Naive thymus-derived CD4-positive, alpha-beta T cell (primary cell): ENCODE measurements around the gene RNU4-1. TPM values are rescaled to one million over a fixed set of nuclear protein-coding genes. Genes with fewer than 3 reads are reported as not detected.

Experiments
- ATAC-seq: fragments of 150-1000 bp; cut with Tn5 transposase; 2 replicates; pipeline ENCODE4 v1.10.0; 2021; ENCODE audit warnings: mild to moderate bottlenecking, moderate library complexity
- CTCF ChIA-PET: fragments of 350-600 bp; sonication (Branson Sonifier 250); formaldehyde crosslinking; loops from one replicate; lab custom pipeline; 2021; ENCODE audit warnings: antibody characterized with exemption; lab: Charles Lee
- POLR2A ChIA-PET: fragments of 350-600 bp; sonication (Branson Sonifier 250); formaldehyde crosslinking; loops from one replicate; lab custom pipeline; 2021; ENCODE audit warnings: antibody characterized with exemption, inconsistent platforms; lab: Charles Lee
- DNase-seq, 9 donors: peaks; one replicate each; pipeline versions ENCODE4 v3.0.0 to v3.0.0-alpha.2; 2020 to 2022; ENCODE audit warnings: mixed read lengths in 1 of 9
- H3K27ac ChIP-seq: one replicate; pipeline ENCODE4 v1.7.0; 2013; ENCODE audit warnings: mild to moderate bottlenecking, low read depth, low read length, moderate library complexity
- H3K27me3 ChIP-seq, 2 donors: one replicate each; pipeline ENCODE4 v1.7.0; 2013; ENCODE audit warnings: low read length in 2 of 2, mild to moderate bottlenecking in 2 of 2, moderate library complexity in 2 of 2; ENCODE audit not compliant: control insufficient read depth in 2 of 2, insufficient read depth in 2 of 2
- H3K36me3 ChIP-seq, 3 experiments: 1 replicate in 2 of 3; 2 replicates in 1 of 3; pipeline ENCODE4 v1.7.0; 2013; ENCODE audit warnings: low read length in 3 of 3, mild to moderate bottlenecking in 3 of 3, moderate library complexity in 1 of 3; ENCODE audit not compliant: insufficient read depth in 3 of 3, control insufficient read depth in 2 of 3
- H3K4me1 ChIP-seq, 2 donors: one replicate each; pipeline ENCODE4 v1.7.0; 2013; ENCODE audit warnings: low read length in 2 of 2, mild to moderate bottlenecking in 2 of 2, moderate library complexity in 1 of 2; ENCODE audit not compliant: control insufficient read depth in 2 of 2, insufficient read depth in 2 of 2
- H3K4me3 ChIP-seq: 2 replicates; pipeline ENCODE4 v1.7.0; 2013; ENCODE audit warnings: mild to moderate bottlenecking, low read length
- H3K9me3 ChIP-seq, 3 experiments: 1 replicate in 2 of 3; 2 replicates in 1 of 3; pipeline ENCODE4 v1.7.0; 2013; ENCODE audit warnings: low read length in 3 of 3; ENCODE audit not compliant: control insufficient read depth in 2 of 3
- H3K27ac Mint-ChIP-seq, 9 donors: one replicate each; pipeline ENCODE4 v1.8.0; 2020 to 2022; ENCODE audit warnings: mixed read lengths in 9 of 9, mild to moderate bottlenecking in 8 of 9, moderate library complexity in 5 of 9, inconsistent platforms in 2 of 9
- H3K27me3 Mint-ChIP-seq, 5 donors: one replicate each; pipeline ENCODE4 v1.8.0; 2021 to 2022; ENCODE audit warnings: mixed read lengths in 5 of 5, mild to moderate bottlenecking in 1 of 5
- H3K36me3 Mint-ChIP-seq, 5 donors: one replicate each; pipeline ENCODE4 v1.8.0; 2020 to 2022; ENCODE audit warnings: mixed read lengths in 5 of 5, mild to moderate bottlenecking in 3 of 5, inconsistent platforms in 1 of 5
- H3K4me1 Mint-ChIP-seq, 7 donors: one replicate each; pipeline ENCODE4 v1.8.0; 2020 to 2022; ENCODE audit warnings: mixed read lengths in 7 of 7, mild to moderate bottlenecking in 3 of 7, inconsistent platforms in 1 of 7
- H3K4me3 Mint-ChIP-seq, 10 donors: one replicate each; pipeline ENCODE4 v1.8.0; 2020 to 2022; ENCODE audit warnings: mild to moderate bottlenecking in 10 of 10, mixed read lengths in 10 of 10, moderate library complexity in 6 of 10, inconsistent platforms in 2 of 10
- H3K9me3 Mint-ChIP-seq, 11 donors: one replicate each; pipeline ENCODE4 v1.8.0; 2020 to 2022; ENCODE audit warnings: mixed read lengths in 11 of 11, mild to moderate bottlenecking in 4 of 11, inconsistent platforms in 1 of 11, moderate library complexity in 1 of 11
- intact Hi-C, 2 donors: fragments of 100-400 bp; cut with micrococcal nuclease; formaldehyde crosslinking; loops; one replicate each; pipeline ENCODE4 v1.15.1; 2023
- polyA plus RNA-seq, 2 donors: library from polyadenylated mRNA; unstranded; fragments of 300-500 nt; fragmentation: Illumina TruSeq; gene quantifications; one replicate each; pipeline ENCODE4 v1.2.3, GENCODE V29; 2021
- total RNA-seq, 6 experiments: library from RNA in 5 of 6; stranded (reverse) in 5 of 6; gene quantifications; 1 replicate in 5 of 6; 2 replicates in 1 of 6; pipeline ENCODE4 v1.2.3 and lab custom pipeline; 2021 to 2026

RNU4-1 gene
- total and polyA plus RNA-seq, 7 experiments from 2014 or later: 319 to 3,107 (median 1,510) TPM; not detected in 2

DNA sequence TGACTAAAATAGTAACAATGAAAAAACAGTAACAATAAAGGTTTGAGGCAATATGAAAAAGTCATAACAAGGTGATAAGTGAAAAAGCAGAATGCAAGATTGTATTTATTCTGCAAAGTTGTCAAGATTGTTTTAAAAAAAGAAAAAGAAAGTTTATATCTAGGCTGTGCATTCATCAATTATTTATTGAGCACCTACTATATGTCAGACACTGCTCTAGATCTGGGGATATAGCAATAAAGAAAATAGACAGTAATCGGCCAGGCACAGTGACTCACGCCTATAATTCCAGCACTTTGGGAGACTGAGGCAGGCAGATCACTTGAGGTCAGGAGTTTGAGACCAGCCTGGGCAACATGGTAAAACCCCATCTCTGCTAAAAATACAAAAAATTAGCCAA is 30.7 kb upstream of the RNU4-1 start:
- Mint-ChIP-seq H3K4me3 (no peak overlapping the region), H3K4me1 (peaks cover 0 to 10% (median 2%) of the 10 kb centered on the region in 7 donors), H3K27me3 (peaks cover 0 to 12% (median 0%) of the 10 kb centered on the region in 5 donors), H3K27ac (no peak overlapping the region), H3K36me3 (no peaks in the 10 kb centered on the region), H3K9me3 (no peaks in the 10 kb centered on the region)
- H3K27ac ChIP-seq: no peak overlapping the region
- no peaks in the 10 kb centered on the region for H3K27me3 ChIP-seq
- POLR2A ChIA-PET: interaction anchor here (0.7 to 3.0 kb wide), 2 partner anchors 32 to 757 kb away, joined by 3 to 19 read pairs; partner anchors contain the start of genes RNU4-1 and RNU4-2
- intact Hi-C loops: loop anchor here in 1 of 2 donors (2.0 kb wide), 3 partner anchors 21 to 387 kb away; partner anchors contain the start of genes RNU4-1, SIRT4 and UNC119B
- DNase-seq (no peak), ATAC-seq (no peak)
- no peaks in the 10 kb centered on the region for H3K9me3 ChIP-seq
- no peaks in the 10 kb centered on the region for H3K36me3 ChIP-seq
- no peaks in the 10 kb centered on the region for H3K4me1 ChIP-seq
- CTCF ChIA-PET: no interaction called here
- no peak overlapping the region for H3K4me3 ChIP-seq

DNA sequence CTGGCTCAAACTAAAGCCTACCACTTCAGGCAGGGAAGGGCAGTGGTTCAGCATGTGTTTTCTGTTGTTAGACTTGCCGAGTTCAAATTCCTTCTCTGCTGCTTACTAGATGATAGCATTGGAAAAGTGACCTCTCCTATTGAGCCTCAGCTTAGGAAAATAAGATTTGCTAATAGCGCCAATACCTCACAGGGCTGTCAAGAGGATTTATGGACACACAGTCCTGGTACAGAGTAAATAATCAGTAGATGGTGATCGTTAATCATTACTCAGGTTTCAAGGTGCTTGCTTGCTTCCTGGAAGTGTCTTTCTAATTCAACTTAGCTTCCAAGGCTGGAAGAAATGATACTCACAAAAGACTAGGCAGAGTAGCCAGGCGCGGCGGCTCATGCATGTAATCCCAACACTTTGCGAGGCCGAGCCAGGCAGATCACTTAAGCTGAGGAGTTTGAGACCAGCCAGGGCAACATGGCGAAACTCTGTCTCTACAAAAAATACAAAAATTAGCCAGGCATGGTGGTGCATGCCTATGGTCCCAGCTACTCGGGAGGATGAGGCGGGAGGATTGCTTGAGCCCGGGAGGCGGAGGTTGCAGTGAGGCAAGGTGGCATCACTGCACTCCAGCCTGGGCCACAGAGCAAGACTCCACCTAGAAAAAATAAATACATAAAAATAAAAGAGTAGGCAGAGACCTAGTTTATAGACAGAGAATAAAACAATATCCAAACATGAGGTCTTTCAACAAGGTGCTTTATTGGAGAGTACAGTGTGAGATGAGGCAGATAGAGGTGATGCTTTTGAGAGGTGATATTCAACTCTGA is 28.6 kb upstream of the RNU4-1 start:
- H3K36me3 ChIP-seq: no peaks in the 10 kb centered on the region
- peaks cover 4 to 25% (median 14%) of the 10 kb centered on the region in 7 donors for H3K4me1 Mint-ChIP-seq
- H3K27me3 Mint-ChIP-seq: peaks cover 0 to 13% (median 0%) of the 10 kb centered on the region in 5 donors
- no peaks in the 10 kb centered on the region for H3K27me3 ChIP-seq
- no peak overlapping the region for H3K27ac Mint-ChIP-seq
- H3K4me1 ChIP-seq: peaks cover 4 to 10% of the 10 kb centered on the region in 2 donors
- no peak overlapping the region for H3K4me3 ChIP-seq
- no peak overlapping the region for H3K4me3 Mint-ChIP-seq
- ATAC-seq: no peak
- peaks cover 0 to 2% (median 0%) of the 10 kb centered on the region in 11 donors for H3K9me3 Mint-ChIP-seq
- ChIA-PET CTCF (interaction anchor here (0.6 to 1.0 kb wide), 3 partner anchors 79 to 1361 kb away, joined by 3 to 4 read pairs (median 4); no protein-coding TSS in a partner anchor), POLR2A (interaction anchor here (0.5 to 1.4 kb wide), 4 partner anchors 20 to 259 kb away, joined by 3 to 9 read pairs (median 4); partner anchors contain the start of genes POP5, RNU4-2 and SIRT4)
- DNase-seq: no peak
- no peaks in the 10 kb centered on the region for H3K9me3 ChIP-seq
- peaks cover 0 to 1% (median 0%) of the 10 kb centered on the region in 5 donors for H3K36me3 Mint-ChIP-seq
- no peak overlapping the region for H3K27ac ChIP-seq
- intact Hi-C loops: no loop called here

DNA sequence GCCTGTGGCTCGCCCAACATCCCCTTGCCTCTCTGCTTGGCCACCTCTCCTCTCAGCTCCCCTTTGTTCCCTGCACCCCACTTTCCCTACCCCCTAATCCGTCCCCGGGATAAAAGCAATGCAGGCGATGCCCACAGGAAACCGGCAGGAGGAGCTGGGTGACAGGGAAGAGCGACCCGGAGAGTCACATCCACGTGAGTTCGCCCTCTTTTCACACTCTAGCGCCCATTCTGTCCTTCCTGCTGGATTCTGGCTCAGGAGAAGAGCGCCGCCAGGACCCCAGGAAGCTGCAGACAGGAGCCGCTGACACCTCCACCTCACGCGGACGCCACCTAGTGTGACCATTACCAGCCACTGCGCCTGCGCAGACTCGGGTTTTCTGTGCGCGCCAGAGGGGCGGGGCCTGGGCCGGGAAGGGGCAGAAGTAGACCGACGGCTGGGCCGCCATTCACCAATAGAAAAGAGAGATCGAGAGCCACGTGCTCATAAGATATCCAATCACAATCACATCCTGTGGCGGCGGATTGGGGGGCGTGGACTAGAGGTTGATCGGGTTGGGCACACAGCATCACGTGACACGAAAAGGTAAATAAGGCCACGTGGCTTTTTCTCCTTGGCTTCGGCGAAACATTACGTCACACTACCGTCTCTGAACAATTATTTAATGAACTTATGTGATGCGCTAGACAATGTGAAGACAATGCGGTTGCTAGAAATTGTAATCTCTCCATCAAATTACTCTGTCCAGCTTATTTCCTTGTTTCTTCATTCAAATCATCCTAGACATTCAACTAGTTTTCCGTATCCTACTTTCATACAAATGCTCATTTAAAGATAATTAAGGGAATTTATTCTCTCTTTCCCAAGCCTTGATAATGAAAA is 24.4 kb upstream of the RNU4-1 start:
- CTCF ChIA-PET: interaction anchor here (0.6 to 1.5 kb wide), 5 partner anchors 8 to 89 kb away, joined by 3 to 5 read pairs (median 4); partner anchors contain the start of genes RNU4-1, RNU4-2 and SIRT4
- ATAC-seq (peak; percentile 100), DNase-seq (peak; percentile 100)
- intact Hi-C loops: loop anchor here (1.0 to 5.0 kb wide), 16 partner anchors 8 to 699 kb away; partner anchors contain the start of genes COX6A1 (in 2 of the 2), RNF10 (in 2 of the 2), RNU4-1 (in 2 of the 2) and RPLP0 (in 2 of the 2)
- no peaks in the 10 kb centered on the region for H3K36me3 ChIP-seq
- H3K36me3 Mint-ChIP-seq: peaks cover 0 to 1% (median 0%) of the 10 kb centered on the region in 5 donors
- H3K4me3 Mint-ChIP-seq: peak overlapping the region; percentile 86 to 95 (median 93)
- peaks cover 5 to 10% of the 10 kb centered on the region in 2 donors for H3K4me1 ChIP-seq
- H3K9me3 Mint-ChIP-seq: peaks cover 0 to 2% (median 0%) of the 10 kb centered on the region in 11 donors
- no peaks in the 10 kb centered on the region for H3K9me3 ChIP-seq
- POLR2A ChIA-PET: interaction anchor here (0.6 to 5.6 kb wide), 10 partner anchors 9 to 264 kb away, joined by 3 to 63 read pairs (median 6); partner anchors contain the start of genes POP5, RNU4-1, RNU4-2 and RPLP0
- H3K4me3 ChIP-seq: peak overlapping the region; percentile 81
- peak overlapping the region; percentile 87 for H3K27ac ChIP-seq
- no peaks in the 10 kb centered on the region for H3K27me3 ChIP-seq
- peaks cover 4 to 16% (median 14%) of the 10 kb centered on the region in 7 donors for H3K4me1 Mint-ChIP-seq
- H3K27ac Mint-ChIP-seq: peak overlapping the region; percentile 85 to 99 (median 98)
- H3K27me3 Mint-ChIP-seq: peaks cover 0 to 4% (median 0%) of the 10 kb centered on the region in 5 donors

DNA sequence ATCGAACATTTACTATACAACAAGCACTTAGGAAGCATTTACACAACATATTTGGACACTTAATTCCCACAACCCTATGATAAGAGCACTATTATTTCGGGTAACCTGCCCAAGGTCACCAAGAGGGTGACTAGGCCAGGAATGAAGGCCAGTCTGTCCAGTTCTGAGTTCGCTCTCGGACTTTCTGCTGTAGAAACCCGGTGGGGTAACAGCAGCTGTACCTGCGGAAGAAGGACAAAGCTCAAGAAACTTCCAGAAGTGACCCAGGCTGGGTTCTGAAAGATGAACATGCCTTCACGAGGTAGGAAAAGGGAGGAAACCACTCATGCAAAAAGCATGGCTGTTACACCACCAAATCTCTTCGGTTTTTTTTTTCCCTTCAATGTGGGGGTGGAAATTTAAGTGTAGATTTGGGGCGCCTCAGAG is 23.8 kb upstream of the RNU4-1 start:
- H3K4me1 Mint-ChIP-seq: peaks cover 4 to 16% (median 14%) of the 10 kb centered on the region in 7 donors
- ATAC-seq (no peak), DNase-seq (no peak)
- peak overlapping the region; percentile 86 to 95 (median 93) for H3K4me3 Mint-ChIP-seq
- intact Hi-C loops: loop anchor here (1.0 to 5.0 kb wide), 16 partner anchors 8 to 699 kb away; partner anchors contain the start of genes COX6A1 (in 2 of the 2), RNF10 (in 2 of the 2), RNU4-1 (in 2 of the 2) and RPLP0 (in 2 of the 2)
- peak overlapping the region; percentile 87 for H3K27ac ChIP-seq
- H3K36me3 Mint-ChIP-seq: peaks cover 0 to 1% (median 0%) of the 10 kb centered on the region in 5 donors
- ChIA-PET POLR2A (interaction anchor here (0.6 to 5.6 kb wide), 12 partner anchors 9 to 1275 kb away, joined by 3 to 63 read pairs (median 4); partner anchors contain the start of genes POP5, RNU4-1, RNU4-2 and RPLP0), CTCF (interaction anchor here (0.8 to 1.5 kb wide), 4 partner anchors 15 to 89 kb away, joined by 3 to 5 read pairs (median 4); partner anchors contain the start of genes RNU4-1, RNU4-2 and SIRT4)
- peak overlapping the region; percentile 85 to 99 (median 98) for H3K27ac Mint-ChIP-seq
- peaks cover 0 to 2% (median 0%) of the 10 kb centered on the region in 11 donors for H3K9me3 Mint-ChIP-seq
- no peaks in the 10 kb centered on the region for H3K9me3 ChIP-seq
- no peaks in the 10 kb centered on the region for H3K36me3 ChIP-seq
- H3K27me3 ChIP-seq: no peaks in the 10 kb centered on the region
- H3K4me3 ChIP-seq: peak overlapping the region; percentile 81
- H3K27me3 Mint-ChIP-seq: peaks cover 0 to 4% (median 0%) of the 10 kb centered on the region in 5 donors
- peaks cover 5 to 10% of the 10 kb centered on the region in 2 donors for H3K4me1 ChIP-seq

DNA sequence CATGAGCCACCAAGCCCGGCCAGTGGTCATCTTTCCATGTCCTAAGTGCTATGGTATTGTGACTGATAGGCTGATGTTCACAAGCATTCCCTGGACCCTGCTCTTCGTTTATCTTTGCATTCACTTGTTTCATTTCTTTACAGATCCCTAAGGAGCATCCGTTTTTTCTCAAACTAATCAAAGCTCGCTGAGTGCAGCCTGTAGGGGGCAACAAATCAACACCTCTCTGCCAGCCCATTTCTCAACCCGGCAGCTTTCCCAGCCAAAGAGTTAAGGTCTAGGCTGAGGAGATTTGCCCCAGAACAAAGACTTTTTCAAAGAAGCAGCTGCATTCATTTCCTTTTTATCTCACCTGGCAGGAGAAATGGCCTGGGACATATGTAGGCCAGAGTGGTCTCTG is 21.2 kb upstream of the RNU4-1 start:
- Histone ChIP-seq H3K27ac (no peak overlapping the region), H3K9me3 (no peaks in the 10 kb centered on the region), H3K4me3 (no peak overlapping the region), H3K36me3 (no peaks in the 10 kb centered on the region), H3K27me3 (no peaks in the 10 kb centered on the region), H3K4me1 (peaks cover 5 to 10% of the 10 kb centered on the region in 2 donors)
- Mint-ChIP-seq H3K4me1 (peaks cover 4 to 16% (median 14%) of the 10 kb centered on the region in 7 donors), H3K4me3 (no peak overlapping the region), H3K36me3 (peaks cover 0 to 1% (median 0%) of the 10 kb centered on the region in 5 donors), H3K27ac (no peak overlapping the region), H3K27me3 (peaks cover 0 to 4% (median 0%) of the 10 kb centered on the region in 5 donors), H3K9me3 (peaks cover 0 to 2% (median 0%) of the 10 kb centered on the region in 11 donors)
- ChIA-PET POLR2A (interaction anchor here (2.1 to 5.6 kb wide), 2 partner anchors 10 to 23 kb away, joined by 5 to 57 read pairs; partner anchors contain the start of gene SIRT4), CTCF (no interaction called here)
- ATAC-seq: no peak
- no peak for DNase-seq
- intact Hi-C loops: no loop called here
